Panc1 (cell line): ENCODE measurements around the gene TSC1. TPM values are rescaled to one million over a fixed set of nuclear protein-coding genes. Genes with fewer than 3 reads are reported as not detected.

Experiments
- ATAC-seq: fragments of 200-7000 bp; cut with Tn5 transposase; 2 replicates; pipeline ENCODE4 v1.9.1; 2020; ENCODE audit warnings: mild to moderate bottlenecking, moderate library complexity
- BruUV-seq: library from RNA; stranded (reverse); fragments of 400-500 nt; replicated peaks from 2 replicates; lab custom pipeline; 2021; lab: Mats Ljungman, UMichigan
- CTCF ChIA-PET: fragments of 300-600 bp; sonication (Branson Sonifier 250); formaldehyde crosslinking; loops from one replicate; lab custom pipeline; 2022; ENCODE audit warnings: antibody characterized with exemption; lab: Charles Lee
- POLR2A ChIA-PET: fragments of 300-600 bp; sonication (Branson Sonifier 250); formaldehyde crosslinking; loops from one replicate; lab custom pipeline; 2022; ENCODE audit warnings: antibody characterized with exemption; lab: Charles Lee
- DNase-seq: peaks from one replicate; pipeline ENCODE4 v3.0.0-alpha.2; 2010; ENCODE audit warnings: low read depth, low spot score
- H3K27ac ChIP-seq: 2 replicates; pipeline ENCODE4 v1.5.1; 2011; ENCODE audit warnings: mild to moderate bottlenecking, low read length, inconsistent platforms
- H3K27me3 ChIP-seq: fragments of 200-500 bp; sonication (Bioruptor generic); 2 replicates; pipeline ENCODE4 v1.6.0; 2014; ENCODE audit warnings: low read length, inconsistent platforms; ENCODE audit not compliant: control insufficient read depth, insufficient read depth
- H3K36me3 ChIP-seq: fragments of 200-500 bp; sonication (Bioruptor generic); 2 replicates; pipeline ENCODE4 v1.5.1; 2014; ENCODE audit warnings: inconsistent platforms, mild to moderate bottlenecking, low read length, moderate library complexity; ENCODE audit not compliant: control insufficient read depth, insufficient read depth
- H3K4me1 ChIP-seq: 2 replicates; pipeline ENCODE4 v1.5.1; 2011; ENCODE audit warnings: inconsistent platforms, mild to moderate bottlenecking, low read length, moderate library complexity; ENCODE audit not compliant: control insufficient read depth, insufficient read depth
- H3K4me3 ChIP-seq, 2 experiments: 2 replicates each; pipeline ENCODE4 v1.5.1; 2011 to 2012; ENCODE audit warnings: low read depth in 2 of 2, low read length in 2 of 2, mild to moderate bottlenecking in 2 of 2, inconsistent platforms in 1 of 2, moderate library complexity in 1 of 2
- H3K9me3 ChIP-seq: fragments of 200-500 bp; sonication (Bioruptor generic); 2 replicates; pipeline ENCODE4 v1.5.1; 2014; ENCODE audit warnings: low read depth, mild to moderate bottlenecking, inconsistent platforms, low read length, moderate library complexity; ENCODE audit not compliant: control insufficient read depth, insufficient read depth
- CTCF ChIP-seq: fragments of 450-650 bp; IDR thresholded peaks from 2 replicates; pipeline ENCODE4 v1.5.1; 2017; ENCODE audit warnings: mild to moderate bottlenecking
- POLR2AphosphoS5 ChIP-seq: IDR thresholded peaks from 2 replicates; pipeline ENCODE4 v1.6.1; 2012; ENCODE audit warnings: mild to moderate bottlenecking, low read depth, low read length, moderate library complexity
- REST ChIP-seq, 2 experiments: IDR thresholded peaks; 2 replicates each; pipeline ENCODE4 v1.6.1; 2011 to 2012; ENCODE audit warnings: low read depth in 2 of 2, control low read depth in 1 of 2, low read length in 1 of 2, mild to moderate bottlenecking in 1 of 2, moderate library complexity in 1 of 2; ENCODE audit not compliant: insufficient read depth in 1 of 2
- SIN3A ChIP-seq: IDR thresholded peaks from 2 replicates; pipeline ENCODE4 v1.6.1; 2012; ENCODE audit warnings: low read depth, mild to moderate bottlenecking, low read length, moderate library complexity, borderline replicate concordance; ENCODE audit not compliant: insufficient read depth
- TCF7L2 ChIP-seq: IDR thresholded peaks from 2 replicates; pipeline ENCODE4 v1.6.1; 2011; ENCODE audit warnings: mild to moderate bottlenecking, low read depth, low read length, inconsistent platforms
- in situ Hi-C: cut with HindIII; loops from 2 replicates; pipeline ENCODE4 v1.10.0; 2016; ENCODE audit warnings: low sequenced_read_pairs, low pct_unique_long_range_greater_than_20kb
- intact Hi-C: fragments of 100-400 bp; cut with micrococcal nuclease; formaldehyde crosslinking; loops from one replicate; pipeline ENCODE4 v1.10.0; 2022; ENCODE audit not compliant: unreplicated experiment
- total RNA-seq: library from RNA; stranded (reverse); gene quantifications from one replicate; pipeline ENCODE4 v1.2.1, GENCODE V29; 2021; ENCODE audit not compliant: unreplicated experiment

TSC1 gene
- total RNA-seq, 1 experiment from 2014 or later, result 27.4 TPM

- TF ChIP-seq TCF7L2, result no peak
- TF ChIP-seq POLR2AphosphoS5, result no peak
- no peak for TF ChIP-seq CTCF
- TF ChIP-seq REST (IDR thresholded peaks at IDR 0.05; ENCODE audit: insufficient read depth in 1 of 2, low read depth in 2 of 2, low read length in 1 of 2), result no peak
- TF ChIP-seq SIN3A, result no peak
- Histone ChIP-seq H3K9me3 (no peaks in the 10 kb centered on the region), H3K36me3 (no peaks in the 10 kb centered on the region), H3K4me1 (no peaks in the 10 kb centered on the region), H3K27ac (no peak overlapping the region), H3K27me3 (no peaks in the 10 kb centered on the region), H3K4me3 (no peak overlapping the region)
- DNase-seq (no peak), ATAC-seq (no peak)
- intact Hi-C loops, result no loop called here
- in situ Hi-C loops, result no loop called here
- CTCF ChIA-PET, result no interaction called here
- POLR2A ChIA-PET, result no interaction called here
- no TSS peak for BruUV-seq
Observed at GRCh38 chr9:132866898-132867297, 77.5 kb downstream of the TSC1 start.

- in situ Hi-C loops (no loop called here), intact Hi-C loops (no loop called here)
- ATAC-seq (no peak), DNase-seq (no peak)
- POLR2A ChIA-PET, result no interaction called here
- CTCF ChIA-PET, result interaction anchor here (0.6 kb wide), 1 partner anchor 37 kb away, joined by 3 read pairs; no protein-coding TSS in a partner anchor
- Histone ChIP-seq H3K36me3 (no peaks in the 10 kb centered on the region), H3K4me1 (no peaks in the 10 kb centered on the region), H3K27ac (no peak overlapping the region), H3K4me3 (no peak overlapping the region), H3K9me3 (no peaks in the 10 kb centered on the region), H3K27me3 (no peaks in the 10 kb centered on the region)
- BruUV-seq, result no TSS peak
- no peak for TF ChIP-seq CTCF
- no peak for TF ChIP-seq POLR2AphosphoS5
- no peak for TF ChIP-seq SIN3A
- no peak for TF ChIP-seq TCF7L2
- no peak for TF ChIP-seq REST (IDR thresholded peaks at IDR 0.05; ENCODE audit: insufficient read depth in 1 of 2, low read depth in 2 of 2, low read length in 1 of 2)
Observed at GRCh38 chr9:132864691-132865090, 79.7 kb downstream of the TSC1 start.
